D721Med (cell line): ENCODE data around the gene DENND2A.

Experiments
- DNase-seq: peaks from one replicate; pipeline ENCODE4 v3.0.0; 2011; ENCODE audit warnings: low spot score; ENCODE audit not compliant: insufficient read length
- FAIRE-seq: peaks from 2 replicates; lab custom pipeline; 2011; peaks lifted over from hg19 to GRCh38; lab: Jason Lieb, UNC
- TF ChIP-seq, protein P1 (sequence below): IDR thresholded peaks from 2 replicates; pipeline ENCODE4 v1.5.1; 2012; ENCODE audit warnings: mild to moderate bottlenecking, control low read depth; ENCODE audit not compliant: insufficient read depth; ENCODE audit errors: missing control alignments

Gene DENND2A

DNA sequence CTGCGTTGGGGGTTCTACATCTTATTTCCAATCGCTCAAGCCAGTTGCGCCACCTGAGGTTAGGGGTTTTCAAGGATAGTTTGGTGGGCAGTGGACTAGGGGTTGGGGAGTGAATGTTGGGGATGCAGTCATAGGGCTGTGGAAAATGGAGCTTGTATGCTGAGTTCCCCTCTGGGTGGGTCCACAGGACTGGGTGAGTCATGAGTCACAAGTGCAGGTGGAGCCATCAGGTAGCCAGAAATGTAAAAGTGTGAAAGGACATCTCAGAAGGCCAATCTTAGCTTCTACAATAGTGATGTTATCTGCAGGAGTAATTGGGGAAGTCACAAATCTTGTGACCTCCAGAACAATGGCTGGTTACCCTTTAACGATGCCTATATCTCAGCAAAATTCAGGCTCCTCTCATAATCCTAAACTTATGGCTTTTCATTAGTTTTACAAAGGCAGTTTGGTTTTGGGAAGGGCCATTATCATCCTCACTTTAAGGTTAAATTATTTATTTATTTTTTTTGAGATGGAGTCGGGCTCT is 143.3 kb downstream of the DENND2A start:
- TF ChIP-seq, protein P1, sequence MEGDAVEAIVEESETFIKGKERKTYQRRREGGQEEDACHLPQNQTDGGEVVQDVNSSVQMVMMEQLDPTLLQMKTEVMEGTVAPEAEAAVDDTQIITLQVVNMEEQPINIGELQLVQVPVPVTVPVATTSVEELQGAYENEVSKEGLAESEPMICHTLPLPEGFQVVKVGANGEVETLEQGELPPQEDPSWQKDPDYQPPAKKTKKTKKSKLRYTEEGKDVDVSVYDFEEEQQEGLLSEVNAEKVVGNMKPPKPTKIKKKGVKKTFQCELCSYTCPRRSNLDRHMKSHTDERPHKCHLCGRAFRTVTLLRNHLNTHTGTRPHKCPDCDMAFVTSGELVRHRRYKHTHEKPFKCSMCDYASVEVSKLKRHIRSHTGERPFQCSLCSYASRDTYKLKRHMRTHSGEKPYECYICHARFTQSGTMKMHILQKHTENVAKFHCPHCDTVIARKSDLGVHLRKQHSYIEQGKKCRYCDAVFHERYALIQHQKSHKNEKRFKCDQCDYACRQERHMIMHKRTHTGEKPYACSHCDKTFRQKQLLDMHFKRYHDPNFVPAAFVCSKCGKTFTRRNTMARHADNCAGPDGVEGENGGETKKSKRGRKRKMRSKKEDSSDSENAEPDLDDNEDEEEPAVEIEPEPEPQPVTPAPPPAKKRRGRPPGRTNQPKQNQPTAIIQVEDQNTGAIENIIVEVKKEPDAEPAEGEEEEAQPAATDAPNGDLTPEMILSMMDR: no peak
- no peak for DNase-seq
- no peak for FAIRE-seq

DNA sequence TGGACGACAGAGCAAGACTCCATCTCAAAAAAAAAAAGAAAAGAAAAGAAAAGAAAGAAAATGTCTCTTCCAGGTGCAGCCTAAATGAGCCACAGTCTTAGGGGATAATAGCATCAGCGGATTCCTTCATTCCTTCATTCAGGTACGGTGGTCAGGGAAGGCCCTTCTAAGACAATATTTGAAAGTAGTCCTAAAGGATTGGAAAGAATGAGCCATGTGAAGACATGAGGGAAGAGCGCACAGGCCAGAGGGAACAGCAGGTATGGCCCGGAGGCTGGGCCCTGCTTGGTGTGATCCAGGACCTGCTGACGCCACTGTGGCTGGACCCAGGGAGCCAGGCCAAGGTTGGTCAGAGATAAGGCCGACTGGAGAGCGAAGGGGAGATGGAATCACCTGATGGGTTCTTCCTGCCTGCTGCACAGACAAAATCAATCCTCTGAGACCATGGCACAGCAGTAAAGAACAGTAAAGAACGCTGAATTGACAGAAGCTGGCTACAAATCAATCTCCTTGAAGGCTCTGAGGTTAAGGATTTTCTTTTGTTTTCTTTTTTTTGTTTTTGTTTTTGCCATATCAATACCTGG is 145.0 kb downstream of the DENND2A start:
- FAIRE-seq: no peak
- TF ChIP-seq, protein P1: no peak

DNA sequence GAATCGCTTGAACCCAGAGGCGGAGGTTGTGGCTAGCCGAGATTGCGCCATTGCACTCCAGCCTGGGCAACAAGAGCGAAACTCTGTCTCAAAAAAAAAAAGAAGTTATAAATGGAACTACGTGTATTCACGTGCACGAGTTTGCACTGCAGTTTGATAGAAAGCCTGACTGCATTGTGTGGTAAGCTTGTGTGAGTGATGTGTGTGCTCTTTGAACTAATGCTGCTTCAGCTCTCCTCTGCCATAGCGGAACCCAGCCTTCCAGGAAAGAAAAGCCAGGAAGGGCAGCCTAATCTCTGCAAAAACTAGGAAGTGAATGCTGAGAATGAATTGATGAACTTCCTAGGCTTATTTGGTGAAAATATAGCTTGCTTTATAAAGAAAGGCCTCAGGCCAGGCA is 145.7 kb downstream of the DENND2A start:
- FAIRE-seq (no peak), DNase-seq (no peak)
- TF ChIP-seq, protein P1: no peak

More for the DNA sequence above, 145.0 kb downstream of the DENND2A start:
- no peak for DNase-seq

DNA sequence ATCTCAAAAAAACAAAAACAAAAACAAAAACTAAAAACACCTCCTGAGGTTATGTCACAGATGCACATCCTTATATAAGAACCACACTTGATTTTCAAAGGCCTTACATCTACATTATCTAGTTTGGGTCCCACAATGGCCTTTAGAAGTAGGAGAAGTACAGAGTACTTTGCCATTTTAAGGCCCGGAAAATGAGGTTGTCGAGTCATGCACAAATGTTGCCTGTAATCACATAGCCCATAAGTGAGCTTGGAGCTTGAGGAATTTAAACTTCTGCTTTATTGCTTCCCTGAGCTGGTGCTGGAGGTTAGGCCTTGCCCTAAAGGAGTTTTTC is 151.6 kb downstream of the DENND2A start:
- TF ChIP-seq, protein P1: no peak
- DNase-seq: no peak
- no peak for FAIRE-seq

DNA sequence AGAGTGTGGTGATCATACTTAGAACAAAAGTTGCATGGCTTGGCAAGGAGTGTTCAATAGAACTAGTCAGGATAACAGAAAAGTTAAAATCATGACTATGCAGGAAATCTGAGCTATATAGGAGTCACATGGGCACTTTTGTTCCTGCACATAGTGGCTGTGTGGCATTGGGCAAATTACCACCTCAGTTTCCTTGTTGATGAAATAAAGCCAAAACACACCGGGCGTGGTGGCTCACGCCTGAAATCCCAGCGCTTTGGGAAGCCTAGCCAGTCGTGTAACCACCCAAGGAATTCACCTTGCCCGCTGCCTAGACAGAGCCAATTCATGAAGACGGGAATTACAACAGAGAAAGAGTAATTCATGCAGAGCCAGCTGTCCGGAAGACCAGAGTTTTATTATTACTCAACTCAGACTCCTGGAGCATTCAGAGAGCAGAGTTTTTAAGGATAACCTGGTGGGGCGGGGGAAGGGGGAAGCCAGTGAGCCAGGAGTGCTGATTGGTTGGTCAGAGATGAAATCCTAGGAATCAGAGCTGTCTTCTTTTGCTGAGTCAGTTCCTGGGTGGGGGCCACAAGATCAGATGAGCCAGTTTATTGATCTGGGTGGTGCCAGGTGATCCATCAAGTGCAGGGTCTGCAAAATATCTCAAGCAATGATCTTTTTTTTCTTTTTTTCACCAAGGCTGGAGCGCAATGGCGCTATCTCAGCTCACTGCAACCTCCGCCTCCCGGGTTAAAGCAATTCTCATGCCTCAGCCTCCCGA is 154.9 kb downstream of the DENND2A start:
- TF ChIP-seq, protein P1: no peak
- DNase-seq (no peak), FAIRE-seq (no peak)

DNA sequence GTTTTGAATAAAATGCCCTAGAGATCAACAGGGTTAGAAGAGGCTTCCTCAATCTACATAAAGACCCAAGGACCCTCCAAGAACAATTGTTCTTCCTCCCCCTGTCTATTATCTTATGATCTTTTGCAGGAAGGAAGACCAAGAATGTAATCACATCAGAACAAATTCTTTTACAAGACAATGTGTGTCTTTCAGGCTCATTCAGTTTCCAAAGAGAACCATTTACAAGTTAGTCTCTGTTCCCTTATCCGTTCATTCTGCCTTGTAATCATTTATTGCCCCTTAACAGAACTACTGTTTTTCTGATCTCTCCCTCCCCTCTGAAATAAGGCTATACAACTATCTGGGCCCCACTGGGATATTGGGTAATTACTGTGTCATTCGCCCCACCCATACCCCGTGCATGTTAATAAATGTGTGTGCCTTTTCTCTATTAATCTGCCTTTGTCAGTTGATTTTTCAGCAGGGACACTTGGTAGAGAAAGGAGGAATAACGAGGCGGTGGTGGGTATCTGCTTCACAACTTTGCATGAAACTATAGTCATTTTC is 155.6 kb downstream of the DENND2A start:
- DNase-seq (no peak), FAIRE-seq (no peak)
- TF ChIP-seq, protein P1: no peak

DNA sequence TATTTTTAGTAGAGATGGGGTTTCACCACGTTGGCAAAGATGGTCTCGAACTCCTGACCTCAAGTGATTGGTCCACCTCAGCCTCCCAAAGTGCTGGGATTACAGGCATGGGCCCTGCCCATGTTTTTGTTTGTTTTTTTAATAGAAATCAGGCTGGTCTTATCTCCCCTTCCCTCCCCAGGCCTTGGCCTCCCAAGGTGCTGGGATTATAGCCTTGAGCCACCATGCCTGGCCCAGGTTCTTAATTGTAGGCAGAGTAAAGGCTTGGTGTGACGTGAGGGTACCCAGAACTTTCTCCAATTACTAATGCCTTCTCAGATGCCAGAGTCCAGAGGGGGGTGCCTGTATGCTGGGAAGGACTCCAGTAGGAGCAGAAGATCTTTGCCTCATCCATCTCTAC is 156.1 kb downstream of the DENND2A start:
- DNase-seq (no peak), FAIRE-seq (no peak)
- TF ChIP-seq, protein P1: no peak
